ENCODE measurements around the gene PHACTR2.
"Not testable (repeated sequence)": the region's sequence is repeated elsewhere in the genome, so short reads cannot be mapped to it uniquely, and the experiment has no call there.

The PHACTR2 gene

GRCh38 chr6:143784316-143784715 lies 106.6 kb downstream of the PHACTR2 start:
- H3K4me3 ChIP-seq (ENCODE audit: low read depth, low read length): no peak overlapping the region
- TF ChIP-seq CTCF (IDR thresholded peaks at IDR 0.05; ENCODE audit: low read depth, low read length): no peak

DNA sequence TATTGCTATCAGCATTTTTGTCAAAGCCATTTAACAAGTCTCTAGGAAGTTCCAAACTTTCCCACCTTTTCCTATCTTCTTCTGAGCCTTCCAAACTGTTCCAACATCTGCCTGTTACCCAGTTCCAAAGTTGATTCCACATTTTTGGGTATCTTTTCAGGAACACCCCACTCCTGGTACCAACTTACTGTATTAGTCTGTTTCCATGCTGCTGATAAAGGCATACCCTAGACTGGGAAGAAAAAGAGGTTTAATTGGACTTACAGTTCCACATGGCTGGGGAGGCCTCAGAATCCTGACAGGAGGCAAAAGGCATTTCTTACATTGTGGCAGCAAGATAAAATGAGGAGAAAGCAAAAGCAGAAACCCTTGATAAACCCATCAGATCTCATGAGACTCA lies 108.6 kb downstream of the PHACTR2 start:
- H3K4me3 ChIP-seq (ENCODE audit: low read depth, low read length): not testable (repeated sequence)

GRCh38 chr6:143792402-143793279 lies 114.9 kb downstream of the PHACTR2 start:
- no peak overlapping the region for H3K4me3 ChIP-seq (ENCODE audit: low read depth, low read length)
- no peak for TF ChIP-seq CTCF (IDR thresholded peaks at IDR 0.05; ENCODE audit: low read depth, low read length)

DNA sequence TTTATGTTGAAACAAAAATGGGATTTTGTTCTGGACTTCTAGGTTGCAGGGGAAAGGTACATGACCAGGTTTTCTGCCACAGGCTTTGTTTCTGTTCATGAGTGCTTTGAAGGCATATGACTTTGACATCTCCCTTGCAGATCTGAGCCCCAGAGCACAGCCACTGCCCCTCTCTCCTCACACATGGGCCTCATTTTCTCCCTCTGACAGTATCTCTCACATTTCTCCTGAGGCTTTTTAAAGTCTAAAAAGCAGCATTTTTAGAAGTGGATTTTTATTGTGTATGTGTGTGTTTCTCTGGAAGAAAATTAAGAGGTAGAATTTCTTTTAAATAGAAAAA lies 115.5 kb downstream of the PHACTR2 start:
- no peak for TF ChIP-seq CTCF (IDR thresholded peaks at IDR 0.05; ENCODE audit: low read depth, low read length)
- no peak overlapping the region for H3K4me3 ChIP-seq (ENCODE audit: low read depth, low read length)

- H3K4me3 ChIP-seq (ENCODE audit: low read depth, low read length): not testable (repeated sequence)
Measured at GRCh38 chr6:143796551-143796950, 118.8 kb downstream of the PHACTR2 start.

DNA sequence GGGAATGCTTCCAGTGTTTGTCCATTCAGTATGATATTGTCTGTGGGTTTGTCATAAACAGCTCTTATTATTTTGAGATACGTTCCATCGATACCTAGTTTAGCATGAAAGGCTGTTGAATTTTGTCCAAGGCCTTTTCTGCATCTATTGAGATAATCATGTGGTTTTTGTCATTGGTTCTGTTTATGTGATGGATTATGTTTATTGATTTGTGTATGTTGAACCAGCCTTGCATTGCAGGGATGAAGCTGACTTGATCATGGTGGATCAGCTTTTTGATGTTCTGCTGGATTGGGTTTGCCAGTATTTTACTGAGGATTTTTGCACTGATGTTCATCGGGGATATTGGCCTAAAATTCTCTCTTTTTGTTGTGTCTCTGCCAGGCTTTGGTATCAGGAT lies 120.7 kb downstream of the PHACTR2 start:
- not testable (repeated sequence) for H3K4me3 ChIP-seq (ENCODE audit: low read depth, low read length)

- no peak overlapping the region for H3K4me3 ChIP-seq (ENCODE audit: low read depth, low read length)
- no peak for TF ChIP-seq CTCF (IDR thresholded peaks at IDR 0.05; ENCODE audit: low read depth, low read length)
Measured at GRCh38 chr6:143802833-143803565, 125.2 kb downstream of the PHACTR2 start.

DNA sequence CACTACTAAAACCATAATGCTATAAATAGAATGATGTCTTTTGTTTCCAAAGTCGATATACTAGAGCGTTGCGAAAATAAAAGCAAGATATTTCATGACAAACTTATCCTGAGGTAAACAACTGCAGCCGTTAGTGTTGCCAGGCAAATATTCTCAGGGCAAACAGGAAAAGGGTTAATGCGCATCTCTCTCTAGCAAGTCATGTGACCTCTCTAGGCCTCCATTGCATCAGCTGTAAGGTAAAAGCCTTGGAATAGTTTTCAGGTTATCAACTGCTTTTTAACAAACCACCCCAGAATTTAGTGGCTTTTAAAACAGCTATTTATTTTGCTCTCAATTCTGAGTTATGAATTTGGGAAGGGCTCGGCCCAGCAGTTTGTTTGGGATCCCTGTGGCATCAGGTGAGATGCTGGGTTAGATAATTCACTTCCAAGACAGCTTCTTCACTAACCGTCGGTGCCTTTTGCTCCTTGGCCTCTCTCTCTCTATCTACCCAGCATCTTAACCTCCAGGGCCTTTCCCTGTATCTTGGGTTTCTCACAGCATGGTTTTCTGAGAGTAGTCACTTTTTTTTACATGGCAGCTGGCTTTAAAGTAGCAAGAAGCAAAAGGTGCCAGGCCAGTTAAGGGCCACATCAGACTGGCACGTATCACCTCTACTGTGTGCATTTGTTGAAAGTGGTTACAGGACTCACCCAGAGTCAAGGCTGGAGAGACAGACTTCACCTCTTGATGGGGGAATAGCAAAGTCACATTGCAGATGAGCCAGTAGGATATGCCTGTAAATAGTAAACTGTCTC lies 126.2 kb downstream of the PHACTR2 start:
- no peak for TF ChIP-seq CTCF (IDR thresholded peaks at IDR 0.05; ENCODE audit: low read depth, low read length)

More for the DNA sequence above, 126.2 kb downstream of the PHACTR2 start:
- H3K4me3 ChIP-seq (ENCODE audit: low read depth, low read length): no peak overlapping the region

Measured in WI38 (cell line).